Stimulated activated CD4-positive, alpha-beta T cell treated with anti-CD3 and anti-CD28 coated beads, Interleukin-12 subunit alpha, Interleukin-12 subunit beta, amount 100 ng/mL, for 48 hours (primary cell): Measurements from ENCODE around the gene ZNF682.
A peak's percentile ranks its signal among the peaks of the same experiment; 100 is the strongest.
"Not testable (repeated sequence)": the region's sequence is repeated elsewhere in the genome, so short reads cannot be mapped to it uniquely, and the experiment has no call there.

Source experiments
- DNase-seq, 3 donors: peaks; one replicate each; pipeline ENCODE4 v3.0.0-alpha.2; 2020; ENCODE audit warnings: low read depth in 2 of 3, low spot score in 1 of 3

The ZNF682 gene

DNA sequence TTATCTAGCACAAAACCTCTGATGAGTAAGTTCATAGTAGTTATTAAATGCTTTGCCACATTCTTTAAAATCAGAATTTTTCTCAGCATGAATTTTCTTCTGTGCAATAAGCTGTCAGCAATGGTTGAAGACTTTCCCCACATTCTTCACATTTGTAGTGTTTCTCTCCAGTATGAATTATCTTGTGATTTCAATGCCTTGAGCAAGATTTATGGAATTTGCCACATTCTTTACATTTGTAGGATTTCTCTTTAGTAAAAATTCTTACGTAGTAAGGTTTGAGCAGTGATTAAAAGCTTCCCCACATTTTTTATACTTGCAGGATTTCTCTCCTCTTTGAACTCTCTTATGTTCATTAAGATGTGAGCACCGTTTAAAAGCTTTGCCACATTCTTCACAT, 33.6 kb downstream of the ZNF682 start:
- DNase-seq = no peak

DNA sequence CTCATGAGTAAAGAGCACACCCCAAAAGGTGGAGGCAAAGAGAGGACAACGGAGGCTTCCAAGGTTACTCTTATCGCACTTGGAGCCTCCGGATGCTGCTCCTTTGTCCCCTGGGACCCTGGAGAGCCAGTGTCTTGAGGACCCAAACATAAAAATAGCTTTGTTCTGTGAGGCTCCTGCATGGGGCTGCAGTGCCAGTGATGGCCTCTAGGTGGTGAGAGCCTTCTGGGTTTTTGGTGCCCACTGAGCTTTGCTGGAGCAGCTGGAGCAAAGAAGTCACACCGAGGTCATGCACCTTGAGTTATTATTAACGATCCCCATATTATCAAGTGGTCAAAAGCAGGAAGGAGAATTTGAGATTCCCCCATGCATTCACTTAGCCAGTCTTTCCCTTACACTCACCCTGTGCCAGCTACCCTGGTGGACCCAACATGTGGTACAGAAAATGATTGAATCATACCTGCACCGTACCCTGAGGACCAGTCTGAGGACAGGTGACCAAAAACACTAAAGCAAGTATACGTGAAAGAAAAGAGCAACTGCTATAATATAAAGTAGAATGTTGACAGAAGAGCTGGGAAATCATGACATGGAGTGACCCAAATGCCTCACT, 41.5 kb downstream of the ZNF682 start:
- peak; percentile 5 to 32 (median 22) for DNase-seq

DNA sequence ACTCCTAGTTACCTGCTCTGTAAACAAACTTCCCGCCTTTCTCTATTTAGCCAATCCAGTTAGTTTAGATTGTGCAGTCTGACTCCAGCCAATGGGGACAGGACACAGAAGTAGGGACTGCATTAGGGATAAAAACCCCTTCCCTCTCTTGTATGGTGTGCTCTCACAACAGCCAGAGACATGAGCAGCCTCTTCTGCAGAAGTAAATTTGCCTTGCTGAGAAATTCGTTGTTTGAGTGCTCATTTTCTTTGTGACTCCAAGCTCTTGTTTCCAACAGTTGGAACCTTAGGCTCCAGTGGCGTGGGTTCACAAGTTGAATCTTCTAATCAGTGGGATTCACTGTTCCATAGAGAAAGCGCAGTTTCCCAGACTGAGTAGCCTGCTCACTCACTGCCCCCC, 72.4 kb downstream of the ZNF682 start:
- DNase-seq = no peak

DNA sequence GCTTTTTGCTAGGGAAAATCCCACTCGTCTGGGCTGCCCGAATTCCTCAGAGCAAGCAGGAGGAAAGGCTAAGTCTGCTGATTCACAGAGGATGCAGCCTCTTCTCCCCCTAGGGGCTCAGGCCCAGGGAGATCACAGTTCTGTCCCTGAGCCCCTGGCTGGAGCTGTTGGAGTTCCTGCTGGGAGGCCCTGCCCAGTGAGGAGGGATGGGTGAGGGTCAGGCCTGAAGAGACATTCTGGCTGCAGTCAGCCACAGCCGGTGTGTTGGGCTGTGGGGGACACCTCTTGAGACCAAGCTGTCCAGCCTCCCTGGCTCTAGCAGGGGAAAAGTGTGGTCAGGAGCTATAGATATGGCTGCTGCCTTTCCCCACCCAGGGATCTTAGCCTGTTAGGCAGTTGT, 73.2 kb downstream of the ZNF682 start:
- not testable (repeated sequence) for DNase-seq

DNA sequence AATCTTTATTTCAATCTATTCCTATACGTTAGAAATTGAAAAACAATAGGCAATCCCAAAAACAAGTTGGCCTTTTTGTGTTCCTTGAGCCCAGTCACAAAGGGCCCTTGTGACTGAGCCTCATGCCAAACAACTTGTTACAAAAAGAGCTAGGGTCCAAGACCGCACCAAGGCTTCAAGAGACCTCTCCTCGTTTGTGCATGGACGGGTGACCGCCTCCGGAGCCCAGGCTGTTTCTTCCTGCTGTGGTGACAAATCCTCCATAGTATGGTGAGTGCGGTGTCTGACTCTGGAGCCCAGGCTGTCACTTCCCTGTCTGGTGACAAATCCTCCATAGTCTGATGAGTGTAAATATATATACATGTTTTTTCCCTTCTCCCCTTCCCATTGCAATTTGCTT, 74.9 kb downstream of the ZNF682 start:
- DNase-seq = no peak

DNA sequence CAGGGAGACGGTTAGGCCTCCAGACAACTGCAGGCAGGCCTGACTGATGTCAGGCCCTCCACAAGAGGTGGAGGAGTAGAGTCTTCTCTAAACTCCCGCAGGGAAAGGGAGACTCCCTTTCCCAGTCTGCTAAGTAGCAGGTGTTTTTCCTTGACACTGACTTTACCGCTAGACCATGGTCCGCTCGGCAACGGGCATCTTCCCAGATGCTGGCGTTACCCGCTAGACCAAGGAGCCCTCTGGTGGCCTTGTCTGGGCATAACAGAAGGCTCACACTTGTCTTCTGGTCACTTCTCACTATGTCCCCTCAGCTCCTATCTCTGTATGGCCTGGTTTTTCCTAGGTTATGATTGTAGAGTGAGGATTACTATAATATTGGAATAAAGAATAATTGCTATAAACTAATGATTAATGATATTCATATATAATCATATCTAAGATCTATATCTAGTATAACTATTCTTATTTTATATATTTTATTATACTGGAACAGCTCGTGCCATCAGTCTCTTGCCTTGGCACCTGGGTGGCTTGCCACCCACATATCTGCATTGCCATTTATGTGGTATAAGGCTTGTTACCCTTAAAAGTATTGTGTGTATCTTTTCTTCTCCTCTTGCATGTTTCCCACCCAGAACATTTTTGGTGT, 80.0 kb downstream of the ZNF682 start:
- DNase-seq = peak; percentile 31 to 65 (median 61)

DNA sequence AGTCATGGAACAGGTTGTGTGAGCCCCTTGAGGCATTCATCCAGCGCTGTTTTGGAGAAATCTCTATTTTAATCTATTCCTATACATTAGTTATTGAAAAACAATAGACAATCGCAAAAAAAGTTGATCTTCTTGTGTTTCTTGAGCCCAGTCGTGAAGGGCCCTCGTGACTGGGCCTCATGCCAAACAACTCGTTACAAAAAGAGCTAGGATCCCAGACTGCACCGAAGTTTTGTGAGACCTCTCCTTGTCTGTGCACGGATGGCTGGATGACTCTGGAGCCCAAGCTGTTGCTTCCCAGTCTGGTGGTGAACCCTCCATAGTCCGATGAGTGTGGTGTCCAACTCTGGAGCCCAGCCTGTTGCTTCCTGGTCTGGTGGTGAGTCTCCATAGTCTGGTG, 81.5 kb downstream of the ZNF682 start:
- not testable (repeated sequence) for DNase-seq

DNA sequence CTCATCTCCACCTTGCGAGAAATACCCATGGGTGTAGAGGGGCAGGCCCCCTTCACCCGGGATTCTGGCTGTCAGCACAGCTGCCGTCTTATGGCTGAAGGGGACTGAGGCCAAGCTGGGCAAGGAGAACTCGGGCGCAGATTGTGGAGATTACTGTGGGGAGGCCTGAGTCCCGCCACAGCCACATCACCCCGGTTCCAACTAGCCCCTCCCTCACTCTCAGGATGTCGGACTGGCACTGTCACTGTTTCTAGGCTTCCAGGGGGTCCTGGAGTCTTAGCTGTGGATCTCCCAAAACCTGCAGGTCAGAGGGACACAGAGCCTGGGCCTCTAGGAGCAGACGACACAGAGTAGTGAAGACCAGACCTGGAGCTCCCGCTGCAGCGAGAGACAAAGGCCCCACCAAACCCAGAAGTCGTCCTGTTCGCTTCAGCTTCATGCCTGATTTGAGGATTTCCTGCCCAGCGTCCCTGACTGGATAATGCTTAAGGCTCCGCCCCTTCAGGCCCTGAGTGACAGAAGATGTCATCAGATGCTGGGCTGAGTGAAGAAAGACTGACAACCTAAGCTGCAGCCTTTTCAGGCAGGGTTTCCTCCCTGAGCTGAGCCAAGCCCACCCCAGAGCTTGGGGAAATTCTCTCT, 82.8 kb downstream of the ZNF682 start:
- DNase-seq = no peak

DNA sequence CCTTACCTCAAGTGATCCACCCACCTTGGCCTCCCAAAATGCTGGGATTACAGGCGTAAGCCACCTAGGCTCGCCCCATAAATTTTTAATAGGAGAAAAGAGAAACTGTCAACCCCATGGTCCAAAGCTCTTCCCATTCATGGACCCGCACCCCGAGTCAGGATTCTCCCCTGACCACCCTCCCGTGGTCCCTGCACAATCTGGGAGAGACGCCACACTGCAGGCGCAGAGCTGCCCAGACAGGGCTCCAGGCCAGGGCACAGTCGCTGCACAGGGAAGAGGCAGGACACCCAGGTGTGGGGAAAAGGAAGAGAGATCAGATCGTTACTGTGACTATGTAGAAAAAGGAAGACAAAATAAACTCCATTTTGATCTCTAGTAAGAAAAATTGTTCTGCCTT, 84.1 kb downstream of the ZNF682 start:
- no peak for DNase-seq
